HPDE6-E6E7 (cell line): ENCODE data around the gene NTM.

Source experiments
- DNase-seq: peaks from one replicate; pipeline ENCODE4 v3.0.0; 2011; ENCODE audit warnings: missing footprints; ENCODE audit errors: extremely low spot score

The NTM gene

GRCh38 chr11:131601586-131601985, 231.2 kb downstream of the NTM start:
- DNase-seq, result no peak

- DNase-seq, result no peak
Observed at GRCh38 chr11:131602431-131602830, 232.0 kb downstream of the NTM start.

GRCh38 chr11:131606811-131607335, 236.5 kb downstream of the NTM start:
- DNase-seq, result no peak

- DNase-seq, result no peak
Observed at GRCh38 chr11:131609337-131609736, 238.9 kb downstream of the NTM start.

GRCh38 chr11:131609921-131610320, 239.5 kb downstream of the NTM start:
- DNase-seq, result no peak

- no peak for DNase-seq
Observed at GRCh38 chr11:131611322-131611721, 240.9 kb downstream of the NTM start.

- no peak for DNase-seq
Observed at GRCh38 chr11:131612533-131612932, 242.1 kb downstream of the NTM start.

GRCh38 chr11:131614631-131615030, 244.2 kb downstream of the NTM start:
- DNase-seq, result no peak

- DNase-seq, result no peak
Observed at GRCh38 chr11:131615611-131616010, 245.2 kb downstream of the NTM start.

GRCh38 chr11:131616481-131617140, 246.2 kb downstream of the NTM start:
- no peak for DNase-seq

- DNase-seq, result no peak
Observed at GRCh38 chr11:131618201-131618600, 247.8 kb downstream of the NTM start.

GRCh38 chr11:131622193-131622592, 251.8 kb downstream of the NTM start:
- DNase-seq, result no peak

- no peak for DNase-seq
Observed at GRCh38 chr11:131624531-131624930, 254.1 kb downstream of the NTM start.

GRCh38 chr11:131626788-131627187, 256.4 kb downstream of the NTM start:
- no peak for DNase-seq

- no peak for DNase-seq
Observed at GRCh38 chr11:131628739-131629138, 258.3 kb downstream of the NTM start.

GRCh38 chr11:131629925-131630540, 259.6 kb downstream of the NTM start:
- DNase-seq, result no peak

- no peak for DNase-seq
Observed at GRCh38 chr11:131632971-131633370, 262.6 kb downstream of the NTM start.

GRCh38 chr11:131633921-131634715, 263.7 kb downstream of the NTM start:
- DNase-seq, result no peak

GRCh38 chr11:131637469-131638175, 267.2 kb downstream of the NTM start:
- DNase-seq, result no peak

GRCh38 chr11:131638889-131639288, 268.5 kb downstream of the NTM start:
- DNase-seq, result no peak

GRCh38 chr11:131640320-131640719, 269.9 kb downstream of the NTM start:
- no peak for DNase-seq
